ENCODE measurements around the gene MUC2.

The MUC2 gene

DNA sequence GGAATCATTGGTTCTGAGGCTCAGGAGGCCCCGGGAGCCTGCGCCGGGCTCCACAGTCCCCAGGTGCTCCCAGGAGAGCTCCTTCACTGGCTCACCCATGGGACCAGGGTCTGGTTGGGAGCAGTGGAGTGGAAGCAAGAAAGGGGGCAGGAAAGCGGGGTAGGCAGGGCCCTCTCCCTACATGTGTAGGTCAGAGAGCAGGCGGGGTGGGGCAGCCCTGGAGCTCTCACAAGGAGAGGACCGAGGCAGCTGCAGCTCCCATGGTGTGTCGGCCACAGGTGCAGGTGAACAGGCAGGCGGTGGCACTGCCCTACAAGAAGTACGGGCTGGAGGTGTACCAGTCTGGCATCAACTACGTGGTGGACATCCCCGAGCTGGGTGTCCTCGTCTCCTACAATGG lies 28.3 kb downstream of the MUC2 start:
- Histone ChIP-seq H3K23ac (ENCODE audit: low read length) (no peak overlapping the region), H3K79me1 (ENCODE audit: low read length) (no peaks in the 10 kb centered on the region), H3K4me3 (ENCODE audit: low read depth, low read length) (no peak overlapping the region), H2BK12ac (ENCODE audit: low read length) (no peak overlapping the region), H3K18ac (ENCODE audit: low read length) (no peak overlapping the region), H3K79me2 (ENCODE audit: control insufficient read depth, insufficient read depth, low read length, poor library complexity) (no peaks in the 10 kb centered on the region), H3K9me3 (ENCODE audit: insufficient read depth, low read depth, low read length) (peaks cover 80% of the 10 kb centered on the region), H3K27me3 (ENCODE audit: insufficient read depth, low read length) (no peaks in the 10 kb centered on the region), H4K12ac (ENCODE audit: low read depth, low read length) (no peak overlapping the region), H3K36me3 (ENCODE audit: control insufficient read depth in 1 of 2, insufficient read depth in 2 of 2, low read length in 2 of 2) (no peaks in the 10 kb centered on the region), H3K14ac (ENCODE audit: low read length) (no peak overlapping the region), H2AK5ac (ENCODE audit: low read length) (no peak overlapping the region), H2BK5ac (ENCODE audit: low read depth, low read length, poor library complexity) (no peak overlapping the region), H3K27ac (ENCODE audit: low read depth, low read length) (no peak overlapping the region), H3K9ac (ENCODE audit: low read length) (no peak overlapping the region), H4K91ac (ENCODE audit: low read depth, low read length) (no peak overlapping the region), H3K4me2 (ENCODE audit: low read length) (no peak overlapping the region), H3K4me1 (ENCODE audit: control insufficient read depth in 1 of 2, insufficient read depth in 2 of 2, low read length in 2 of 2) (no peaks in the 10 kb centered on the region), H2AFZ (ENCODE audit: insufficient read depth, low read length, poor library complexity) (no peak overlapping the region), H3K4ac (ENCODE audit: low read depth, low read length) (no peak overlapping the region), H2BK120ac (ENCODE audit: insufficient read depth, low read length, poor library complexity) (no peak overlapping the region), H4K8ac (ENCODE audit: low read depth, low read length) (no peak overlapping the region)
- WGBS (ENCODE audit: extremely low coverage, insufficient coverage, insufficient read length): no CpG with 5 or more reads among the region's 12 CpGs
- no peak for DNase-seq

DNA sequence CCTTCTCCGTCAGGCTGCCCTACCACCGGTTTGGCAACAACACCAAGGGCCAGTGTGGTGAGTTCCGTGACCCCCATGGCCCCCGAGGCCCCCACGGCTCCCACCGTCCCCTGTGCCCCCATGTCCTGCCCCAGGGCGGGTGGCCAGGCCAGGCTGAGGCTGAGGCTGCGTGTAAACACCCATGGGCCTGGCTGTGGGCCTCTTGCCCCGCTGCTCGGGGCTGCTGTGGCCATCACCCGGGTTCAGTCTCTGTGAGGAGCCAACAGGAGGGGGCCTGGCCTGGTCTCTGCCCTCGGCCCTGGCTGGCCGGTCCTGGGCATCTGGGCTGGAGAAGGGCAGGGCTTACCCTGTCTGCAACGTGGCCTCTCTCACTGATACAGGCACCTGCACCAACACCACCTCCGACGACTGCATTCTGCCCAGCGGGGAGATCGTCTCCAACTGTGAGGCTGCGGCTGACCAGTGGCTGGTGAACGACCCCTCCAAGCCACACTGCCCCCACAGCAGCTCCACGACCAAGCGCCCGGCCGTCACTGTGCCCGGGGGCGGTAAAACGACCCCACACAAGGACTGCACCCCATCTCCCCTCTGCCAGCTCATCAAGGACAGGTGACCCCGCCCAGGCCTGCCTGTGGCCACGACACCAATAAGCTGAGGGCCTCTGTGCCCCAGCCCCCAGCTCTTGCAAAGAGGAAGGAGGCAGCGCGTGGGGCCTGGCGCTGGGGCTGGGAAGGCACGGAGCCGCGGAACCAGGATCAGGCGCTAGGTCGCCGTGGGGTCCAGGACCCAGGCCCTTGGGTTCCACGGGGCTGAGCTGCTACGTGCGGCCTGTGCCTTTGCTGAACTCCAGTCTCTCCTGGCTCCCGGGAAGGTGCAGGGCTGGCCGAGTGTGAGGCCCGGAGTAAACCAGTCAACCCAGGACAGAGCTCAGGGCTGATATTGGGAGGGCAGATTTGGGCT lies 29.0 kb downstream of the MUC2 start:
- no CpG with 5 or more reads among the region's 44 CpGs for WGBS (ENCODE audit: extremely low coverage, insufficient coverage, insufficient read length)
- no peak overlapping the region for H3K27ac ChIP-seq (ENCODE audit: low read depth, low read length)
- H2BK120ac ChIP-seq (ENCODE audit: insufficient read depth, low read length, poor library complexity): no peak overlapping the region
- no peak overlapping the region for H3K23ac ChIP-seq (ENCODE audit: low read length)
- no peaks in the 10 kb centered on the region for H3K36me3 ChIP-seq (ENCODE audit: control insufficient read depth in 1 of 2, insufficient read depth in 2 of 2, low read length in 2 of 2)
- no peak overlapping the region for H3K9ac ChIP-seq (ENCODE audit: low read length)
- H3K27me3 ChIP-seq (ENCODE audit: insufficient read depth, low read length): no peaks in the 10 kb centered on the region
- H3K79me1 ChIP-seq (ENCODE audit: low read length): no peaks in the 10 kb centered on the region
- H4K91ac ChIP-seq (ENCODE audit: low read depth, low read length): no peak overlapping the region
- H2BK12ac ChIP-seq (ENCODE audit: low read length): no peak overlapping the region
- H3K4ac ChIP-seq (ENCODE audit: low read depth, low read length): no peak overlapping the region
- H3K4me3 ChIP-seq (ENCODE audit: low read depth, low read length): no peak overlapping the region
- no peak overlapping the region for H2BK5ac ChIP-seq (ENCODE audit: low read depth, low read length, poor library complexity)
- H2AK5ac ChIP-seq (ENCODE audit: low read length): no peak overlapping the region
- peaks cover 83% of the 10 kb centered on the region for H3K9me3 ChIP-seq (ENCODE audit: insufficient read depth, low read depth, low read length)
- H4K8ac ChIP-seq (ENCODE audit: low read depth, low read length): no peak overlapping the region
- H3K18ac ChIP-seq (ENCODE audit: low read length): no peak overlapping the region
- H4K12ac ChIP-seq (ENCODE audit: low read depth, low read length): no peak overlapping the region
- H3K79me2 ChIP-seq (ENCODE audit: control insufficient read depth, insufficient read depth, low read length, poor library complexity): no peaks in the 10 kb centered on the region
- no peaks in the 10 kb centered on the region for H3K4me1 ChIP-seq (ENCODE audit: control insufficient read depth in 1 of 2, insufficient read depth in 2 of 2, low read length in 2 of 2)
- DNase-seq: no peak
- H3K14ac ChIP-seq (ENCODE audit: low read length): no peak overlapping the region
- H2AFZ ChIP-seq (ENCODE audit: insufficient read depth, low read length, poor library complexity): no peak overlapping the region
- H3K4me2 ChIP-seq (ENCODE audit: low read length): no peak overlapping the region

DNA sequence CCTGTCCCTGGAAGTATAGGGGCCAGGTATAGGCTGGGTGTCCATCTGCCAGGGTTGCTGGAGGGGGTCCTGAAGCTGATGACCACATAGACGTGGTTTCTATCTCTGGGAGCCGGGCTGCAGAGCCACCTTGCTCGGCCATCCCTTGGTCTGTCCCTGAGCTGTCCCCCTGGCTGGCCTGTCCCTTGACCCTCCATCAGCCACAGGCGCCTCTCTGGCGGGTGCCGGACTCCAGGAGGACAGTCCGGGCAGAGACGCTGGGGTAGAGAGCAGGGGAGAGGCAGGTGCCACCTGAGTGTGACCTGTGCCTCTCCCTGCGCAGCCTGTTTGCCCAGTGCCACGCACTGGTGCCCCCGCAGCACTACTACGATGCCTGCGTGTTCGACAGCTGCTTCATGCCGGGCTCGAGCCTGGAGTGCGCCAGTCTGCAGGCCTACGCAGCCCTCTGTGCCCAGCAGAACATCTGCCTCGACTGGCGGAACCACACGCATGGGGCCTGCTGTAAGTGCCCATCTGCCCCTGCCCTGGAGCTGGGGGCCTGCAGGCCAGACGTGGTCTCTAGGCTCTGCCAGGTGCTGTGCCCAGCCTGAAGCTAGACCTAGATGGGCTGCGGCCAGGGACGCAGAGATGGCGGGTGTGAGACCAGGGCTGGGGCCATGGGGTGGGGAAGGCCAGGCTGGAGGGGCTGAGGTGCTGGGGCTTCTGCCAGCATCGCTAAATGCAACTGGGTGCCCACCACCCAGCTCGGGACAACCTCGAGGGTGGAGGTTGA lies 29.9 kb downstream of the MUC2 start:
- Histone ChIP-seq H3K27ac (ENCODE audit: low read depth, low read length) (no peak overlapping the region), H3K4me3 (ENCODE audit: low read depth, low read length) (no peak overlapping the region), H3K79me2 (ENCODE audit: control insufficient read depth, insufficient read depth, low read length, poor library complexity) (no peaks in the 10 kb centered on the region), H3K23ac (ENCODE audit: low read length) (no peak overlapping the region), H4K12ac (ENCODE audit: low read depth, low read length) (no peak overlapping the region), H3K79me1 (ENCODE audit: low read length) (no peaks in the 10 kb centered on the region), H3K9ac (ENCODE audit: low read length) (no peak overlapping the region), H4K8ac (ENCODE audit: low read depth, low read length) (no peak overlapping the region), H3K27me3 (ENCODE audit: insufficient read depth, low read length) (no peaks in the 10 kb centered on the region), H3K36me3 (ENCODE audit: control insufficient read depth in 1 of 2, insufficient read depth in 2 of 2, low read length in 2 of 2) (no peaks in the 10 kb centered on the region), H3K4me1 (ENCODE audit: control insufficient read depth in 1 of 2, insufficient read depth in 2 of 2, low read length in 2 of 2) (no peaks in the 10 kb centered on the region), H3K9me3 (ENCODE audit: insufficient read depth, low read depth, low read length) (peaks cover 84% of the 10 kb centered on the region), H3K4ac (ENCODE audit: low read depth, low read length) (no peak overlapping the region), H2BK12ac (ENCODE audit: low read length) (no peak overlapping the region), H2AK5ac (ENCODE audit: low read length) (no peak overlapping the region), H2BK120ac (ENCODE audit: insufficient read depth, low read length, poor library complexity) (no peak overlapping the region), H2AFZ (ENCODE audit: insufficient read depth, low read length, poor library complexity) (no peak overlapping the region), H3K18ac (ENCODE audit: low read length) (no peak overlapping the region), H4K91ac (ENCODE audit: low read depth, low read length) (no peak overlapping the region), H2BK5ac (ENCODE audit: low read depth, low read length, poor library complexity) (no peak overlapping the region), H3K14ac (ENCODE audit: low read length) (no peak overlapping the region), H3K4me2 (ENCODE audit: low read length) (no peak overlapping the region)
- no CpG with 5 or more reads among the region's 28 CpGs for WGBS (ENCODE audit: extremely low coverage, insufficient coverage, insufficient read length)
- DNase-seq: no peak

DNA sequence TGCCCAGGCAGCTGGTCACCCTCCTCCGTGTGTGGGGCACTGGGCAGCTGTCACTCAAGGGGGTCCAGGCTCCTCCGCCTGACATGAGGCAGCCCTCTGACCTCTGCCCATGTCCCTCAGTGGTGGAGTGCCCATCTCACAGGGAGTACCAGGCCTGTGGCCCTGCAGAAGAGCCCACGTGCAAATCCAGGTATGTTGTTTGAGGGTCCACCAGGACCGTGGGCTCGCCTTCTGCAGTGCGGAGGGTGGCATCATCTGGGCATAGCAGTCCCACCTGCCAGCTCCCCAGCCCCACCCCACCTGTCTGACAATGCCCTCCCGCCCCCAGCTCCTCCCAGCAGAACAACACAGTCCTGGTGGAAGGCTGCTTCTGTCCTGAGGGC lies 30.5 kb downstream of the MUC2 start:
- Histone ChIP-seq H3K9me3 (ENCODE audit: insufficient read depth, low read depth, low read length) (peaks cover 82% of the 10 kb centered on the region), H3K23ac (ENCODE audit: low read length) (no peak overlapping the region), H2BK5ac (ENCODE audit: low read depth, low read length, poor library complexity) (no peak overlapping the region), H3K79me2 (ENCODE audit: control insufficient read depth, insufficient read depth, low read length, poor library complexity) (no peaks in the 10 kb centered on the region), H3K18ac (ENCODE audit: low read length) (no peak overlapping the region), H3K36me3 (ENCODE audit: control insufficient read depth in 1 of 2, insufficient read depth in 2 of 2, low read length in 2 of 2) (no peaks in the 10 kb centered on the region), H3K27ac (ENCODE audit: low read depth, low read length) (no peak overlapping the region), H2AFZ (ENCODE audit: insufficient read depth, low read length, poor library complexity) (no peak overlapping the region), H2BK12ac (ENCODE audit: low read length) (no peak overlapping the region), H3K4me3 (ENCODE audit: low read depth, low read length) (no peak overlapping the region), H2AK5ac (ENCODE audit: low read length) (no peak overlapping the region), H2BK120ac (ENCODE audit: insufficient read depth, low read length, poor library complexity) (no peak overlapping the region), H4K8ac (ENCODE audit: low read depth, low read length) (no peak overlapping the region), H3K27me3 (ENCODE audit: insufficient read depth, low read length) (no peaks in the 10 kb centered on the region), H3K4me1 (ENCODE audit: control insufficient read depth in 1 of 2, insufficient read depth in 2 of 2, low read length in 2 of 2) (no peaks in the 10 kb centered on the region), H3K14ac (ENCODE audit: low read length) (no peak overlapping the region), H4K91ac (ENCODE audit: low read depth, low read length) (no peak overlapping the region), H3K9ac (ENCODE audit: low read length) (no peak overlapping the region), H3K4me2 (ENCODE audit: low read length) (no peak overlapping the region), H3K79me1 (ENCODE audit: low read length) (no peaks in the 10 kb centered on the region), H3K4ac (ENCODE audit: low read depth, low read length) (no peak overlapping the region), H4K12ac (ENCODE audit: low read depth, low read length) (no peak overlapping the region)
- no peak for DNase-seq
- WGBS (ENCODE audit: extremely low coverage, insufficient coverage, insufficient read length): no CpG with 5 or more reads among the region's 7 CpGs
